Left hindlimb (tissue), 1 donor: Measurements from ENCODE around the gene TBX21.
A peak's percentile ranks its signal among the peaks of the same experiment; 100 is the strongest.

Experiments
- DNase-seq: peaks from one replicate; pipeline ENCODE4 v3.0.0-alpha.2; 2018

TBX21 gene

GRCh38 chr17:47713980-47714700, 18.9 kb upstream of the TBX21 start:
- DNase-seq: no peak

- DNase-seq: no peak
Observed at GRCh38 chr17:47714773-47715396, 18.2 kb upstream of the TBX21 start.

- no peak for DNase-seq
Observed at GRCh38 chr17:47715669-47716325, 17.2 kb upstream of the TBX21 start.

- DNase-seq: no peak
Observed at GRCh38 chr17:47716375-47716774, 16.7 kb upstream of the TBX21 start.

GRCh38 chr17:47717261-47717697, 15.8 kb upstream of the TBX21 start:
- DNase-seq: no peak

GRCh38 chr17:47717979-47718621, 14.9 kb upstream of the TBX21 start:
- no peak for DNase-seq

- DNase-seq: no peak
Observed at GRCh38 chr17:47718634-47719405, 14.2 kb upstream of the TBX21 start.

- DNase-seq: no peak
Observed at GRCh38 chr17:47719411-47720152, 13.5 kb upstream of the TBX21 start.

- DNase-seq: no peak
Observed at GRCh38 chr17:47720196-47720595, 12.8 kb upstream of the TBX21 start.

- DNase-seq: peak; percentile 64
Observed at GRCh38 chr17:47720754-47721533, 12.1 kb upstream of the TBX21 start.

- DNase-seq: no peak
Observed at GRCh38 chr17:47721725-47722124, 11.3 kb upstream of the TBX21 start.

- DNase-seq: no peak
Observed at GRCh38 chr17:47724705-47725104, 8.3 kb upstream of the TBX21 start.

GRCh38 chr17:47725446-47726111, 7.5 kb upstream of the TBX21 start:
- no peak for DNase-seq

- no peak for DNase-seq
Observed at GRCh38 chr17:47726796-47727703, 6.0 kb upstream of the TBX21 start.

- no peak for DNase-seq
Observed at GRCh38 chr17:47727704-47728036, 5.4 kb upstream of the TBX21 start.

GRCh38 chr17:47728214-47728877, 4.7 kb upstream of the TBX21 start:
- DNase-seq: no peak

GRCh38 chr17:47729476-47729875, 3.6 kb upstream of the TBX21 start:
- no peak for DNase-seq

GRCh38 chr17:47730681-47731080, 2.4 kb upstream of the TBX21 start:
- DNase-seq: no peak

GRCh38 chr17:47731396-47731795, 1.6 kb upstream of the TBX21 start:
- no peak for DNase-seq
